GM18517 (cell line): ENCODE results near the gene TMEM179.

ENCODE experiments used
- ATAC-seq: cut with Tn5 transposase; IDR thresholded peaks from one replicate; pipeline ENCODE4 v1.9.1; 2021; ENCODE audit warnings: mild to moderate bottlenecking, moderate library complexity; ENCODE audit not compliant: unreplicated experiment

Gene TMEM179

DNA sequence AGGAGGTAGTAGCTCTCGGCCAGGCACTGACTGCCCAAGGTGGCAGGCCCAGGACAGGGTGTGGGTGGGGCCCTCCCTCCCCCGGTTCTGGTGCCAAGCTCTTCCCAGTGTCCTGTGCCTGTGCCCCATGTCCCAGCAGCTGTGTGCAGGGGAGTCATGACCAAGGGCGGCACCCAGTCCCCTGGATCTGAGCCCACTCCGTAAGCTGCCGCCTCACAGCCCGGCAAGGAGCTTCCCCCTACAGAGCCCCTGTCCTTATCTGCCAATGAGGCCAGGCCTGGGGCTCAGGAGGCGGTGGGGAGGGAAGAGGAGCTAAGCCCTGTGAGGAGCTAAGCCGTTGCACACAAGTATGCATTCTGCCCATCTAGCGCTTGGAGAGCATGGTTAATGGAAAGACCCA lies 30.6 kb downstream of the TMEM179 start:
- no peak for ATAC-seq

DNA sequence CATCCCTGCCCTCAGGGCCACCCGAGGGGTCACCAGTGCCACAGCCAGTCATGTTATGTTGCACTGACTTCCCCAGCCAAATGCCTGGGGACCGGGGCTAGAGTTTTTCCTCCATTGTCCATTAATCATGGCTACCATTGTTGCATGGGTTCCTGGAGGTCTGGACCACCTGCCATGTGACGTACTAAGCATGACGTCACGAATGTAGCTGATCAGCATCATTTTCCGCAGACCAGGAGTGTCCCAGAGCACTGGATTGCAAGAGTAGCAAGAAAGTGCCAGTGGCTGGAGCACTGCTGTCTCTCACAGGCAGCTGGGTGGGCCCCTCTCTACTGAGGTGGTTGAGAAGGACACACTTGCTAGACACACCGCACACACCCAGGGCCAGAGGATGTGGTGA lies 31.9 kb downstream of the TMEM179 start:
- ATAC-seq: no peak

DNA sequence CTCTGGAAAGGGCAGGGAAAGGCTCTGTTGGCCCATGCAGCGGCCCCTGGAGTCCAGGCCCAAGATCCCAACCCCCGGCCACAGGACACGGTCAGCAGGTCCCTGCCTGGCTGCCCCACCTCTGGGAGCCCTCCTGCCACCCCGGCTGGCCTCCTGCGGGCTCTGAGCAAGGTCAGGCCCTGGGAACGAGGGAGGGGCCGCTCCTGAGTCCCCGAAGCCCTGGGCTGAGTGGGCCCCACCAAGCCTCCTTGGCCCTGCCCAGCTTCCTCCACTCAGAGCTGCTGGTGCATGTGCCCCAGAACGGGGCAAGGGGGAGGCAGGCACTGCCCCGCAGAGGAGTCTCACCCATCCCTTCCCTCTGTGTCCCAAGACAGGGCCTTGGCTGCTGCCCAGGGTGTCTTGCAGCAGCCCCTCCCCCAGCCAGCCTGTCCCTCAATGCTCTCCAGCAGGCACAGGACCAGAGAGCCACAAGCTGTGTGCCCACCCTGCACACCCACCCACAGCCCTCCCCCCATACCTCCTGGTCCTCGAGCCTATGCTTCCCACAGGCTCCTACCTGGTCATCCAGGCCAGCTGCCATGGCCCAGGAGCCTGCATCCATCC lies 32.4 kb downstream of the TMEM179 start:
- no peak for ATAC-seq

DNA sequence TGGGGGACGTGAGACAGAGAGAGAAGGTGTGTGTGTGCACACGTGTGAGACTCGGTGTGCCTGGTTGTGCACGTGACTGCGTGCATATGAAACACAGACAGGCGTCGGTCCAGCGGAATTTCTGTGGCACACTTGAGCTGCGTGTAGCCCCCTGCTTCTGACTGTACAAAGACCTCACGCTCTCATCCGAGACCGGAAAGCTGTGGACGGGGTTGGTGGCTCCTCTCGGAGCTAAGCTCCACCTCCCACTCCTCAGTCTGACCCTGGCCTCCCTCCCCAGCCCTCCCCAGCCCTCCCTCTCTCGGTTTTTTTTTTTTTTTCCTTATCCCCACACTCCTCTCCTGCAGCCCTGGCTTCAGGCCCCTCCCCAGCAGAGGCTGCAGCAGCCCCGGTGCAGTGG lies 33.3 kb downstream of the TMEM179 start:
- ATAC-seq: no peak

DNA sequence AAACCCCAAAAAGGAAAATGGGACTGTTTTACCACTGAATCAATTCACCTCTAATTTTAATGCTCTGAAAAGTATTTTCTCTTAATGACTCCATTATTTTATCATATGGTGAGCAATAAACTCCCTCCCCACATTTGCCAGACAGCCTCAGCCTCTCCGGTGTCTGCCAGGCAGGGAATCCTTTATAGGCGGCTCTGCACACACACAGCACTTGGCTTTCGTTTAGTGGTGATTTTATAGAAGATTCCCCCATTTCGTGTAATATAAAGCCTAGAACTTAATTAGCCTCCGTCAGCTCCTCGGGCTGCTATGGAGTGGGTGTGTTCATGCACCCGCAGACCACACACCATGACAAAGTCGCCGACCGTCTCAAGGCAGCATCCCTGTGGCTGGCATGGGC lies 35.1 kb downstream of the TMEM179 start:
- ATAC-seq: no peak

DNA sequence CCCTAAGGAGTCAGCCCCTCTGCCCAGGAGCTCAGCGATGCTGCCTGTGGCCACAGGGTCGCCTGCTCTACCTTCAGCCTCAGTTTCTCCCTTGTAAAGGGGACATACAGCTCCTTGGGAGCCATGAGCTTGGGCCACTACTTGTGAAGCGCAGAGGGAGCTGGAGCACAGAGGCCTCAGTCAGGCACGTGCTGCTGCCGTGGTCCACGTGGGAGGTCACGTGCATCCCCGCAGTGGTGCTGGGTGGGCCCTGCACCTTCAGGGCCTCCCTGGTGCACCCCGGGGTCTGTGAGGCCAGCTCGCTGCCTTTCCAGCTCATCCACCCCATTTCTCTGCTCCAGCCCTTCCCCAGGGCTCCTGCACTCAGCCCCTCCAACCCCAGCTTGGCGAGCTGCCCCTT lies 36.0 kb downstream of the TMEM179 start:
- ATAC-seq: no peak

DNA sequence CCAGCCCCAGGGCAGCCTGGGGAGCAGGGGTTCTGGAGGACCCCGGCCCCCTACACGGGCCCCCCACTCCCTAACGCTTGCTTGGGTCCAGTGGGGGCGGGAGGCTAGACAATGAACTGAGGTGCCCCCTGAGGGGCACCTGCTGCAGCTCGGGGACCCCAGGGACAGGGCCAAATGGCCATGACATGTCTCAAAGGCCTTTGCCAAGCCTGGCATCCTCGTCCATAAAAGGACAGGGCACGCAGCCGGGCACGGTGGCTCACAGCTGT lies 36.7 kb downstream of the TMEM179 start:
- ATAC-seq: no peak

DNA sequence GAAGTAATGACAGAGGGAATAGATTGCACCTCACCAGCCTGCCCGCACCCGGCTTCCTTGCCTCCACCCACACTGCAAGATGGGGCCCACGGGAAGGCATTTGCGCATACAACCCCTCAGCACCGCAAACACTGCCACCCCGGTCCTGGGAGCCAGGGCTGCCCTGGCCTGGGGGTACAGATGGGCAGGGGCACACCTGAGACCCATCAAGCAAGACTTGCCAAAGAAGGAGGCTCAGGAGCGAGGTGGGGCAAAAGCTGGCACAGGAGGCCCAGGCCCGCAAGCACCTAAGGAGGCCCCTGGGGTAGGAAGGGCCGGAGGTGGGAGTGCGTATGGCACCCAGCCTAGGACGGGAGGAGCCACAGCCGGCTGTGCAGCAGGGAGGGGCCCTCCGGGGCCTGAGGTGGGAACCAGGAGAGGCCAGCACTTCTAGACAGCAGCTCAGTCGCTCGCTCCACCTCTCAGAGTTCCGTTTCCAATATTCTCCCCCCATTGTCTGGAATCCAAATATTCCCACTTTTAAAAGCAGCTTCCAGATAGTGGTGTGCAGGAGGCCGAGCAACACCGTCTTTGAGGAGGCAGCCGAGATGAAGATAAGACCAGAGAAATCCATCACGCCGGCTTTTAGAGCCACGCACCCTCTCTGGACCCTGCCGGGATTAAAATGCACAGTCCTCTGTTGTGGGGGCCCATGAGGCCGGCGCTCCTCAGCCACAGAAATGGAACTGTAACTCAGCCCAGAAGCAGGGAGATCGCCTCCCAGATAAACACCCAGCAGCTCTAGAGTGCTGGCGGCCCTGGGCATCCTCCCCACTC lies 37.2 kb downstream of the TMEM179 start:
- no peak for ATAC-seq

DNA sequence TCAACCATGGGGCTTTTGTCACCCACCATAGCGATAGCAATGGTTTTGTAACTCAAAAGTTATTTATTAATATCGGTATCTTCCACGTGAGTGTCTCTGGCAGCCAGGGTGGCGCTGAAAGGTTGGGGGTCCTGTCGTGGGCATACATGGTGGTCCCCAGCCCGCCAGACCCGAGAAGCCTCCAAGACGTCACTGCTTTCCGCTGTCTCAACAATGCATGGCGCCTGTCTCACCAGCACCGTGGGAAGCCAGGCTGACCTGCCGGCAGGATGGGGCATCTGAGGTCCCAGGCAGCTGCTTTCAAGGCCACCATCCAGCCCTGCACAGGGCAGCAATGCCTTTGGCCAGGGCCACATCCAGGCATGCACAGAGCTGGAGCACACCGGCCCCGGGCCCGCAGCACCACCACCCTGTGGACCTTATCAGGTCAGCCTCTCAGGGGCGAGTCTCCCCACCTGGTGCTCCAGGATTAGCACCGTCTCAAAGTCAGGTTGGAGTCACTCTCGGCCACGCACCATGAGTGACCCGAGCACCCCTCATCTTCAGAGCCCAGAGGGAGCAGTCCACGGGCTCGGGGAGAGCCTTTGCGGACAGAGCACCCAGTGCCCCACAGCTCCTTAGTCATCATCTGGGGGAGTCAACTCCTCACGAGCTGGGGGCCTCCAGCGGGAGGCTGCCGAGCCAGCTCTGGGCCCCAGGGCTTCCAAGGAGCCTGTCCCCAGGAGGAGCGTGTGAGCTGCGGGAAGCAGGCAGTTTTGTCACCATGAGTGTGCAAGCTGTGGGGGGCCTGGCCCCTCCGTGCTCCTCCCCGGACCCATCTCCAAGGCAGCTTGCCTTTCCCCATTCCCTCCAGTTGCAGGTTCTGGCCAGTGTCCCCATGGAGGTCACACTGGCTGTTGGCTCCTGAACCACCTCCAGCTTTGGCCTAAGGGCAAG lies 39.6 kb downstream of the TMEM179 start:
- ATAC-seq: no peak

DNA sequence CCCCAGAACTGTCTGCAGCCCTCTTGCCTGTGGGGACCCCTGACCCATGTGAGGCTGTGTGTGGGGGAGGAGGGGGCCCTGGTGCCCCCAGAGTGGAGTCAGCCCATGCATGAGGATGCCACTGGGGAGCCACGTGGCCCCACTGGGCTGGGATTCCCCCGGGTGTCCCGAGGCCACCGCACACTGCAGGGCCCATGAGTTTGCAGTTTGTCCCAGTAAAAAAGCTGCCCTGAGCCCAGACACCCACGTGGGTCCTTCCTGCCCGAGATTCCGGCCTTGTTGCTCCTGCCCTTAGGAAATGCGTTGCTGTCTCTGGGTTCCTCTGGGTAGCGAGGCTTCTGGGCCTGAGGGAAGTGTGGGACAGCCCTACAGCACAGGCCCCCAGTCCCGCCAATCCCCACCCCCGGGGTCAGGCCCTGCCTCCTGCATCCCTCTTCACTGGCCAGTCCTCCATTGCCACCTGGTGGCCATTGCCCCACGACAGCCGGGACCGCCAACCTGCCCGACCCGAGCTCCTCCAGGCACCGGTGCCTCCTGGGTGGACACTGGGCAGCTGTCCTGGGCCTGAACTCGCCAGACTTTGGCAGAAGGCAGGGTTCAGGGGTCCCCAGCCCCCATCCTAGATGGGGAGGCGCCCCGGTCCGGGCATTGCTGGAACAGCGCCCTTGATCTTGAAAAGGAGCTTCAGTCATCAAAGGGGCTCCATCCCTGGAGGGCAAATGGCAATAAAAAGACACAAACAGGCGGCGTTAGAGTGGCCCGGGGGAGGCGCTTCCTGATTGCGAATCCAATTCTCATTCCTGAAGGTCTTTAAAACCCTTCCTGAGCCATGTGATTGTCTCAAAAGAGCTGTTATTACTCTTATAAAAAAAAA lies 40.6 kb downstream of the TMEM179 start:
- ATAC-seq: no peak

DNA sequence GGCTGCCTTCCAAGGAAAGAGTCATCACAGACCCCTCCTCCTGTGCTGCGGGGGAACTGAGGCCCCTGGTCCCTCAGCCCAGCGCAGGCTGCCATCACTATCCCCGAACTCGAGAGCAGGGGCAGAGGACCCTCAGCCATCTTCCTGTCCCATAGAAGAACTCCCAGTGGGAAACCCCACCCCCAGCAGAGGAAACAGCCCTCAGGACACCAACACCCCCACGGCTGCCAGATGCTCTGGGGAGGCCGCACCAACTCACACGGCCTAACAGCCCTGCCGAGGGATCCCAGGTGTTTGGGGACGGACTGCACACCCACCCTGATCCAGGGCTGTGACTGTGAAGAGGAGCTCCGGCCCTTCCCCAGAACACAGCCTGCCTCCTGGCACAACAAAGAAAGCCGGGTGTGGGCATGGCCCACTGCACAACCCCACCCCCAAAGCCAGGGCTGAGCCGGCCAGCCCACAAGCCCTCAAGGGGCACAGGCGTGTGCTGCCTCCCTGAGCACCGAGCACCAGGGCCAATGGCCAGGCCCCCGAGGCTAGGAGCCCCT lies 41.3 kb downstream of the TMEM179 start:
- ATAC-seq: no peak

DNA sequence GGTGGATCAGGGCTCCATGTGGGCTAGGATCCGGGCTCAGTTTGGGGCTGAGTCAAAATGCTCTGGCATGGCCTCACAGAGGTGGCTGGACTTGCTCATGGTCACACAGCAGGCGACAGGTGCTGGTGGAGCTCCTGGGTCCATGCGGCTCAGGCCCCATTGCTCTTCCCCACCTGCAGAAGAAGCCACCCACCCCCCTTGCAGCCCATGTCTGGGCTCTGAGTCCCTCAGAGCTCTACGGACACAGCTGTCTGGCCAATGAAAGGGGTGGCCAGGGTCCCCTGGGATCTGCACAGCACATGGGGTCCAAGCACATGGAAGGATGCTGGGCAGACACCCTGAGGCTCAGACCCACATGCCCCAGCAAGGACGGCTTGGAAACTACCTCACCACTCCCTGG lies 42.0 kb downstream of the TMEM179 start:
- ATAC-seq: no peak

DNA sequence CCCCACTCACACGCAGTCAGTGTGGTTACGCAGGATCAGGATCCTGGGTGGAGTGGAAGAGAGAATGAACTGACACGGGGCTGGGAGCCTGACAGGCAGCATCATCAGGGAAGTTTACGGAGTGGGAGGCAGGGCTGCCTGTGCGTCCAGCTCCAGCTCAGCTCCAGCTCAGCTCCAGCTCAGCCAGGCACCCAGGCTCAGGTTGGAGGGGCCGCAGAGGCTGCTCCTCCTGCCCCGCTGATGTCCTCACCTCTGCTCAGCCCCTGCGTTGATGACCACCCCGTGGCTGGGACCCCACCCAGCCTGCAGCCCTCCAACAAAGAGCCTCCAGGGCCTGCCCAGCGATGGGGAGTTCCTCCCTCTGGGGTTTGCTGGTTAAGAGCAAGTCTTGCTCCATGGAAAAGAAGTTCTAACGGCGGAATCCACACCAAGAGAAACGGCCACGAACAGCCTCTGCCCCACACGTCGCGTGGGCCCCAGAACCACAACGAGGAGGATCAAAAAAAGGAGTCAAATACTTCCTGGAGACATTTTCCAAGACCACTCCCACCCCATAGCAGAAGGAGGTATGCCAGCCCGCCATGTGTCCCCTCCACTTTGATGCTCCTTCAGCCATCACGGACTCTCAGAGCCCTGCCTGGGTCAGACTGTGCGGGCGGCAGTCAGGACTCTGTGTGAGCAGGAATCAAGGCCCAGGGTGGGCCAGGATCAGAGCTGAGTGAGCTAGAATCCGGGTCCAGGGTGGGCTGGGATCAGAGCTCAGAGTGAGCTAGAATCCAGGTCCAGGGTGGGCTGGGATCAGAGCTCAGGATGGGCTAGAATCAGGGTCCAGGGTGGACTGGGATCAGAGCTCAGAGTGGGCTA lies 42.7 kb downstream of the TMEM179 start:
- no peak for ATAC-seq

DNA sequence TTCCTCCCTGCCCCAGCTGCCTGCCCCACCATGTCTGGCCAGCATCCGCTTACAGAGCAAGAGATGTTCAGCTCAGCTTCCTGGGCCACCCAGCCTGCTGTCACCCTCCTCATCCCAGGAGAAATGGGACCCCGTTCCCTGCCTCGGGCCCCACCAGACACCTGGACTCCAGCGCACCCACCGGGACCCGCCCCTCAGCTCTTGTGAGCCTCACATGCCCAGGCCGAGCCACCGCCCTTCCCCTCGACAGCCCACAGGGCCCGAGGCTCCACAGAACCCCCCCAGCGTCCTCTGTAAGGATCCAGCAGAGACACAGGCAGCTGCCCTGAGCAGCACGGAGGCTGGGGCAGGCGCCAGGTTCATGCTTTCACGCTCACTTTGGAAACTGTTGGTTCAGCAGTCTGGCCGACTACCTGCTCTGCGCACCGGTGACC lies 43.4 kb downstream of the TMEM179 start:
- no peak for ATAC-seq

DNA sequence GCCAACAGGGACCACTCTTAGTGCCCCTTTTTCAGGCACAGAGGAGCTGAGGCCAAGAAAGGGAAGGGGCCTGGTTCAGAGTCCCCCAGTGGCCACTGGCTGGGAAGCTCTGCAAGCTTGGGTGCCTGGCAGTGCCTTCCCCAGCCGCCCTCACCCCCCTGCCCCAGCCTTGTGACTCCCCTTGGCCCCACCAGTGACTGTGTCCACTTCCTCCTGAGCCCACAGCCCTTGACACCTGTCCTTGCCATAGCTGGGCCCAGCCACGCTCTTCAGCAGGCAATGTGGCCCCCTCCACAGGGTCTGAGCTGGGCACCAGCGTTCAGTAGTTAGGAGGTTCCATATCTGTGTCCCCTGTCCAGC lies 44.0 kb downstream of the TMEM179 start:
- ATAC-seq: no peak

DNA sequence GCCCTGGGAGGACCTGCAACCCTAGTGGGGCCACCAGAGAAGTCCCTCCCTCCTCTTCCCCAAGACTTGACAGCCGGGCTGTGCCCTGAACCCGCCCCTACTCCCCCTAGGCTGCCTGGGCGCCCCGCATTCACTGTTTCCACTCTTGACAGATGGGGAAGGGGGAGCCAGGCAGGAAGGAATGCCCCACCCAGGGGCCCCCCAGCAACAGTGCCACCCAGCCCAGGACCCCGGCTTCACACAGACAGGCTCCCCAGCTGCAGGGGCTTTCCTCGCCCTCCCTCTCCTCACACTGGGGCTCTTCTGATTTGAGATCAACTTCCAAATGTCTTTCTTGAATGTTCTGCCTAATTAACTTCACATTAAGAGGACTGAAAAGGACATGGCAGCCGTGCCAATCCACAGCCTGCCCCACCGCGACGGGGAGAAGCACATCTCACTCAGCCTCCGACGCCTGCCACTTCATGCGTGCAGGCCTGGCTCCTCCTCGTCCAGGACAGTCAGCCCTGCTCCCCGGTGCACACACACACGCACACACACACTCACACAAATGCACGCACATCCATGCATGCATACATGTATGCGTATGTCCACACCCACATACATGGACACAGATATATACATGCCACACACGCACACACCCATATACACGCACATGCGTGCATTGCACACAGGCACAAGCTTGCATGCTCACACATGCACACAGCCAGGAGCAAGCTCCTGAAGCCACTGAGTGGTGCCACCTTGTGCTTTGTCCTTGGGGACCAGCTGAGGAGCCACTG lies 44.6 kb downstream of the TMEM179 start:
- no peak for ATAC-seq

DNA sequence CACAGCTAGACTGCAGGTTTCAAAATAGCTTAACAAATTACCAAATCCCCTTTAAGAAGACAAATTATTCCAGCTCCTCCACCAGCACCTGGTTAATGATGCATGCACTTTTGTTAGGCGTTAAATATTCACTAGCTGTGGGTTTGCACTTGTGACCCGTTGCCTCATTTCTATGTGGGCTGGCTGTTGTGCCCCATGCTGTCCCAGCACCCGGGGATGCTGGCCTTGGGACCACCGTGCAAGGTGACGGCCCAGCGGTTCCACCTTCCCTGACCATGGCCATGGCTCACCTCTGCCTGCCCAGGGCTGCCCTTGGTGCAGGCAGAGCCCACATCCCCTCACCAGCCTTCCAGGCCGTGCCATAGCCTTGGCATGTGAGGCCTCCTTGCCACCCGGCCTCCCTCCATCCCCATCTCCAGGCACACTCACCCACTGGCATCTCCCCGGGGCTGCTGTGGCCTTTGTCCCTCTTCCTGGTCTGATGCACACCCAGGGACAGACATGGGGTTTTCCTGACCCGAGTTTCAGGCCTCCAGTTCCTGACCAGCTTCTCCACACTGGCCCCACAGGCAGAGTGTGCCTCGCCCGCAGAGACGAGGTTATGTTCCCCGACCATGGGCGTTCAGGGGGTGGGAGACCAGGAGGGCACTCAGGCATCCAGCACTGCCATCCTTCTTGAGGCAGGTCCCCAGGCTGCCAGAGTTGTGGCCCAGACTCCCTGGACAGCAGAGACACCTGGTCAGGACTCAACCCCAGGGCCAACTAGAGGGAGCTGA lies 45.4 kb downstream of the TMEM179 start:
- ATAC-seq: no peak
